OCI-LY3 (cell line): Measurements from ENCODE around the gene MIF4GD.

Experiments
- EZH2phosphoT487 ChIP-seq: fragments of 200-600 bp; shearing (Covaris generic); IDR thresholded peaks from 2 replicates; pipeline ENCODE4 v1.6.1; 2018; ENCODE audit warnings: antibody characterized with exemption, mixed run types, low read depth
- TF ChIP-seq, protein P1 (sequence below): fragments of 200-600, 300-600 bp; sonication (generic); IDR thresholded peaks from 2 replicates; pipeline ENCODE4 v1.5.1; 2014; ENCODE audit warnings: antibody characterized with exemption, low read length, low read depth

DNA sequence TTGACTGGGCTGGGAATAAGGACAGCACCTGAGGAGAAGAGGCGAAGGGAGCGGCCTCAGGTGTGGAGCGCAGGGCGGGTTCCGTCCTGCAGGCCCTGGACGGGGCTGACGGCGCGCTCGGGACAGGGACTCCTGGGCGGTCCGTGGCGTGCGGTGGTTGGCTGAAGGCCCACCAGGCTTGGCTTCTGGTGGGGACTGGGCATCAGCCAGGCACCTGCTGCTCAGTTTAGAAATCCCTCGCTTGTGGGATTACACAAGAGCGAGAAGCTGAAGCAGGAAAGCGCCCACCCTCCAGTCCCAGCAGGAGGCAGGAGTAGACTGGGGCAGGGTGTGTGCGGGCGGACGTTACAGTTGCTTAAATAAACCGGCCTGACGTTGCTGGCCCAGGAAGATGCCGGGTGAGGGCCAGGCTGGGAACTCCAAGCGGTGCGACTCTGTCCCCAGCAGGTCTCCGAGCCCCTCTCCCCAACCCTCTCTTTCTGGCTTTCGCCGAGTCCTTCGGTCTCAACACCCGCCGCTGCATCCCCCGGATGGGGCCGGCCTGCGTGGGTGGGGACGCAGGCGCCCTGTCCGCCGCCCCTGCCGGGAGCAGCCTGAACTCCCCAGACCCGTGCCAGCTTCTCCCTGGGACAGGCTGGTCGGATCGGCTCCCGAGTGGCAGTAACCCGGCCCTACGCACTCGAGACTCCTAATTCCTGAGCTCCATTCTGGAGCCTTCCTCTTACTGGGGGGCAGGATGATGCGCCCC, 639 bp downstream of the MIF4GD start:
- TF ChIP-seq, protein P1, sequence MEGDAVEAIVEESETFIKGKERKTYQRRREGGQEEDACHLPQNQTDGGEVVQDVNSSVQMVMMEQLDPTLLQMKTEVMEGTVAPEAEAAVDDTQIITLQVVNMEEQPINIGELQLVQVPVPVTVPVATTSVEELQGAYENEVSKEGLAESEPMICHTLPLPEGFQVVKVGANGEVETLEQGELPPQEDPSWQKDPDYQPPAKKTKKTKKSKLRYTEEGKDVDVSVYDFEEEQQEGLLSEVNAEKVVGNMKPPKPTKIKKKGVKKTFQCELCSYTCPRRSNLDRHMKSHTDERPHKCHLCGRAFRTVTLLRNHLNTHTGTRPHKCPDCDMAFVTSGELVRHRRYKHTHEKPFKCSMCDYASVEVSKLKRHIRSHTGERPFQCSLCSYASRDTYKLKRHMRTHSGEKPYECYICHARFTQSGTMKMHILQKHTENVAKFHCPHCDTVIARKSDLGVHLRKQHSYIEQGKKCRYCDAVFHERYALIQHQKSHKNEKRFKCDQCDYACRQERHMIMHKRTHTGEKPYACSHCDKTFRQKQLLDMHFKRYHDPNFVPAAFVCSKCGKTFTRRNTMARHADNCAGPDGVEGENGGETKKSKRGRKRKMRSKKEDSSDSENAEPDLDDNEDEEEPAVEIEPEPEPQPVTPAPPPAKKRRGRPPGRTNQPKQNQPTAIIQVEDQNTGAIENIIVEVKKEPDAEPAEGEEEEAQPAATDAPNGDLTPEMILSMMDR = peak; percentile 34; the same call in 1 of the 2 replicates
- no peak for TF ChIP-seq EZH2phosphoT487
